ENCODE data around the gene ARHGAP10. TPM values are rescaled to one million over a fixed set of nuclear protein-coding genes. Genes with fewer than 3 reads are reported as not detected.

The ARHGAP10 gene
- total and polyA plus RNA-seq, 10 of the 15 experiments (the other 5 are each of a cell fraction or from before 2014, with no cell fraction given): 1.3 to 25.8 (median 17.2) TPM

GRCh38 chr4:148094149-148094548 lies 362.3 kb downstream of the ARHGAP10 start:
- H3K9me3 ChIP-seq (replicated peaks; ENCODE audit: control insufficient read depth, insufficient read depth, low read length): no peaks in the 10 kb centered on the region
- no peaks in the 10 kb centered on the region for H3K4me1 ChIP-seq (ENCODE audit: control insufficient read depth, insufficient read depth, low read length)
- H3K27ac ChIP-seq (ENCODE audit: control insufficient read depth, insufficient read depth): no peak overlapping the region
- DNase-seq (ENCODE audit: low read depth, low spot score) (no peak), FAIRE-seq (no peak), ATAC-seq (no peak)
- no peak overlapping the region for H3K4me2 ChIP-seq (ENCODE audit: control insufficient read depth, insufficient read depth)
- ChIA-PET SMC1A (ENCODE audit: uncharacterized antibody, unreplicated experiment) (no interaction called here), POLR2A (no interaction called here), CTCF (no interaction called here), RAD21 (ENCODE audit: unreplicated experiment) (no interaction called here)
- H3K79me2 ChIP-seq (ENCODE audit: control insufficient read depth, insufficient read depth, low read length): no peaks in the 10 kb centered on the region
- no TSS peak for BruUV-seq (replicated peaks)
- H3K9ac ChIP-seq (ENCODE audit: control insufficient read depth, insufficient read depth, low read length): no peak overlapping the region
- in situ Hi-C loops (cut with MboI) (no loop called here), intact Hi-C loops (cut with micrococcal nuclease; ENCODE audit: unreplicated experiment) (no loop called here)
- no peaks in the 10 kb centered on the region for H3K27me3 ChIP-seq (replicated peaks in 1 of 2; ENCODE audit: control insufficient read depth in 2 of 2, insufficient read depth in 2 of 2, low read length in 1 of 2)
- WGBS (ENCODE audit: insufficient coverage, insufficient replicate concordance, low lambda C conversion rate, missing lambda C conversion rate): 29% methylated on average over 1 of the region's 1 CpG
- no peaks in the 10 kb centered on the region for H4K20me1 ChIP-seq (ENCODE audit: control insufficient read depth, insufficient read depth)
- H3K36me3 ChIP-seq (ENCODE audit: control insufficient read depth in 2 of 2, insufficient read depth in 2 of 2, low read length in 1 of 2): no peaks in the 10 kb centered on the region
- TF ChIP-seq CHD4 (IDR thresholded peaks at IDR 0.05) (no peak), SIN3A (IDR thresholded peaks at IDR 0.05; ENCODE audit: low read depth, low read length) (no peak), CREB1 (IDR thresholded peaks at IDR 0.05; ENCODE audit: low read depth) (no peak), CBX5 (IDR thresholded peaks at IDR 0.05; ENCODE audit: low read depth) (no peak), MXI1 (IDR thresholded peaks at IDR 0.05; ENCODE audit: low read depth, low read length) (no peak), POLR2A (IDR thresholded peaks at IDR 0.05; ENCODE audit: low read depth, low read length) (no peak), TBL1XR1 (IDR thresholded peaks at IDR 0.05; ENCODE audit: low read depth, low read length) (no peak), HCFC1 (IDR thresholded peaks at IDR 0.05; ENCODE audit: low read length) (no peak), BACH1 (IDR thresholded peaks at IDR 0.05; ENCODE audit: borderline replicate concordance) (no peak), CHD2 (IDR thresholded peaks at IDR 0.05; ENCODE audit: borderline replicate concordance, low read depth, low read length) (no peak), PAX8 (IDR thresholded peaks at IDR 0.05) (no peak), PML (IDR thresholded peaks at IDR 0.05; ENCODE audit: low read length) (no peak), SIX5 (IDR thresholded peaks at IDR 0.05; ENCODE audit: low read depth, low read length, severe bottlenecking) (no peak), SMAD5 (IDR thresholded peaks at IDR 0.05; ENCODE audit: low read depth) (no peak), NKRF (conservative IDR thresholded peaks at IDR 0.05) (no peak), GABPA (IDR thresholded peaks at IDR 0.05; ENCODE audit: low read depth) (no peak), NFYB (IDR thresholded peaks at IDR 0.05; ENCODE audit: insufficient read depth, low read depth, low read length) (no peak), TCF7 (IDR thresholded peaks at IDR 0.05; ENCODE audit: borderline replicate concordance) (no peak), WRNIP1 (IDR thresholded peaks at IDR 0.05; ENCODE audit: borderline replicate concordance, low read depth, low read length) (no peak), YBX1 (IDR thresholded peaks at IDR 0.05) (no peak)
- H2AFZ ChIP-seq (ENCODE audit: control insufficient read depth, low read depth, low read length): no peak overlapping the region
- H3K4me3 ChIP-seq: no peak overlapping the region

Data from GM12878 (cell line).